COLO829 (cell line): ENCODE results near the gene ABAT.

Experiments used
- DNase-seq: peaks from one replicate; pipeline ENCODE4 v3.0.0; 2012; ENCODE audit warnings: low spot score

ABAT gene

DNA sequence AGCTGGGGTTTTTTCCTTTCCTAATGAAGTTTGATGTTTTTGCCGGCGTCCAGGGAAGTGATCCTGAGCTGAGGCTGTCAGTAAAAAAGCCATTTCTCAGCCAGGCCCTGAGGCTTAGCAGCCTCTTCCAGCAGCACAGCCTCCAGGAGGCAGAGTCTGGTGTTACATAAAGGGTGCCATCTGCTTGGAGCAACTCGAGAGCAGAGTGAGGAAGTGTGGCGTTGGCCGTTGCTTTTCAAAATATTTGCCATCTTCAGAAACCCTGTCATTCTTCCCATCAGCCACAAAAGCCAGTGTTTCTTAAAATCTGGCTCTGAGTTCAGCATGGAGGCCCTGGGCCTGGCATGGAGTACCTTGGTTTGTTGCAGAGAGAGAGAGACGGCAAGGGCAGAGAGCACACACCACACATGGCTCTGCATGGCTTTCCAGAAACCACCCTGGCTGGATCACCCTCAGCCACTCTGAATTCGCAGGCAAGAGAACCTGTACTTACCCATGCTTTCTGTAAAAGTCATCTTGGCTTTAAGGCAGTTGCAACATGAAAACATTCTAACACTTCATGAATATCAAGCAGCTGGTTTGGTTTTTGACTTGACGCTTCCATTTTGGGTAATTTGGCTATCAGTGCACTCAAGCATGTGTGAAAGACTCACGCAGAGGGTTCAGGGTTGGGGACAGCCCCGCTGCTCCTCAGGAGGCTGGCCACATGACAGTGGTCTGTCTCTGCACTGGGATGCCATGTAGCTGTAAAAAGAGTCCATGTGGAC lies 144.3 kb downstream of the ABAT start:
- DNase-seq: no peak

- DNase-seq: no peak
Observed at GRCh38 chr16:8819411-8820034, 145.1 kb downstream of the ABAT start.

- DNase-seq: no peak
Observed at GRCh38 chr16:8822403-8822802, 148.0 kb downstream of the ABAT start.

DNA sequence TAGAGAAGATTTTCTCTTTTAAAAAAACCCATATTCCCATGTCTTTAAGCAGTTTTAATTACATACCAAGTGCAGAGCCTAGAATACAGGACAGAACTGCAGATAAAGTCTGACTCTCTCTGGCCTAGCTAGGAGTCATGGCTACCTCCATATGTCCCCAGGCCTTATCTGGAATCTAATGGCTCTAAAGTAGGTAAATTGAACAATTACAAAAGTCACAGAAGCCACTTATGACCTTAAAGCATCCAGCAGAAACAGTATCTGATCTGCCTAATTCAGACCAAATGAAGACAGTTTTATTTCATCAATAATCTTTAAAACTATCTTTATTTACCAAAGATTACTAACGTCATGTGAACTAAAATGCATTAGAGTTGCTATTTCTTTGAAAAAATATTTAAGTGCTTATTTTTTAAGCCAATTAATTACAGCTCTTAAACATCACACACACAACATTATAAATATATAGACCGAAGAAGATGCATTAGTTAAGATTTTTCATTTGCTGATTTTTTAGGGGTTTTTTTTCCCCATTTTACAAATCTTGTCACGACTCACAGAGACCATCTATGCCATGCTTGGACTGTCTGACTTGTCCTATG lies 152.0 kb downstream of the ABAT start:
- no peak for DNase-seq

GRCh38 chr16:8828541-8829165 lies 154.2 kb downstream of the ABAT start:
- DNase-seq: no peak

DNA sequence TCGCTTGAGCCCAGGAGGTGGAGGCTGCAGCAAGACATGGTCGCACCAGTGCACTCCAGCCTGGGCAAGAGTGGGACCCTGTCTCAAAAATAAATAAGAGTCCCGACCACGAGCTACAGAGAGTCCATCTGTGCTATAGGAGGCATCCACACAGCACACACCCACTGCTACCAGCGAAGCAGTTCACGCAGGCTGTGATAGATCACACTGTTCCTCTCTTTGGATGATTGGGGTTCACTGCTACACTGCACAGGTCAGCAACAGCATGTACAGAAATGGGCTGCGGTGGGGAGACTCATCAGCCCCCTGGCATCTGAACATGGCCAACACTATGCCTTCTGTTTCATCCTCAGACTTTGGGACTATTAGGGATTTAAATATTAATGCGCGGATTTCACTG lies 157.0 kb downstream of the ABAT start:
- DNase-seq: no peak

- DNase-seq: no peak
Observed at GRCh38 chr16:8831871-8832716, 157.7 kb downstream of the ABAT start.

- DNase-seq: no peak
Observed at GRCh38 chr16:8832717-8833105, 158.3 kb downstream of the ABAT start.
